Astrocyte (in vitro differentiated cells and primary cell): Measurements from ENCODE around the gene RPS28.

Source experiments
- EZH2 ChIP-seq: IDR thresholded peaks from 2 replicates; pipeline ENCODE4 v1.6.1; 2012; ENCODE audit warnings: mild to moderate bottlenecking, low read length, inconsistent platforms; ENCODE audit not compliant: insufficient read depth
- TF ChIP-seq, protein P1 (sequence below): IDR thresholded peaks from 2 replicates; pipeline ENCODE4 v1.5.1; 2011; ENCODE audit warnings: low read depth, mild to moderate bottlenecking, inconsistent platforms, low read length, moderate library complexity; ENCODE audit not compliant: insufficient read depth

GRCh38 chr19:8331263-8331845 lies 10.1 kb downstream of the RPS28 start:
- TF ChIP-seq, protein P1, sequence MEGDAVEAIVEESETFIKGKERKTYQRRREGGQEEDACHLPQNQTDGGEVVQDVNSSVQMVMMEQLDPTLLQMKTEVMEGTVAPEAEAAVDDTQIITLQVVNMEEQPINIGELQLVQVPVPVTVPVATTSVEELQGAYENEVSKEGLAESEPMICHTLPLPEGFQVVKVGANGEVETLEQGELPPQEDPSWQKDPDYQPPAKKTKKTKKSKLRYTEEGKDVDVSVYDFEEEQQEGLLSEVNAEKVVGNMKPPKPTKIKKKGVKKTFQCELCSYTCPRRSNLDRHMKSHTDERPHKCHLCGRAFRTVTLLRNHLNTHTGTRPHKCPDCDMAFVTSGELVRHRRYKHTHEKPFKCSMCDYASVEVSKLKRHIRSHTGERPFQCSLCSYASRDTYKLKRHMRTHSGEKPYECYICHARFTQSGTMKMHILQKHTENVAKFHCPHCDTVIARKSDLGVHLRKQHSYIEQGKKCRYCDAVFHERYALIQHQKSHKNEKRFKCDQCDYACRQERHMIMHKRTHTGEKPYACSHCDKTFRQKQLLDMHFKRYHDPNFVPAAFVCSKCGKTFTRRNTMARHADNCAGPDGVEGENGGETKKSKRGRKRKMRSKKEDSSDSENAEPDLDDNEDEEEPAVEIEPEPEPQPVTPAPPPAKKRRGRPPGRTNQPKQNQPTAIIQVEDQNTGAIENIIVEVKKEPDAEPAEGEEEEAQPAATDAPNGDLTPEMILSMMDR, result no peak
- TF ChIP-seq EZH2, result no peak
